GM12873 (cell line): ENCODE measurements around the gene SORBS1.

Source experiments
- TF ChIP-seq, protein P1 (sequence below): IDR thresholded peaks from 2 replicates; pipeline ENCODE4 v1.5.1; 2012; ENCODE audit warnings: low read depth, mild to moderate bottlenecking, moderate library complexity, low read length, control low read depth; ENCODE audit not compliant: insufficient read depth; ENCODE audit errors: missing control alignments

The SORBS1 gene

DNA sequence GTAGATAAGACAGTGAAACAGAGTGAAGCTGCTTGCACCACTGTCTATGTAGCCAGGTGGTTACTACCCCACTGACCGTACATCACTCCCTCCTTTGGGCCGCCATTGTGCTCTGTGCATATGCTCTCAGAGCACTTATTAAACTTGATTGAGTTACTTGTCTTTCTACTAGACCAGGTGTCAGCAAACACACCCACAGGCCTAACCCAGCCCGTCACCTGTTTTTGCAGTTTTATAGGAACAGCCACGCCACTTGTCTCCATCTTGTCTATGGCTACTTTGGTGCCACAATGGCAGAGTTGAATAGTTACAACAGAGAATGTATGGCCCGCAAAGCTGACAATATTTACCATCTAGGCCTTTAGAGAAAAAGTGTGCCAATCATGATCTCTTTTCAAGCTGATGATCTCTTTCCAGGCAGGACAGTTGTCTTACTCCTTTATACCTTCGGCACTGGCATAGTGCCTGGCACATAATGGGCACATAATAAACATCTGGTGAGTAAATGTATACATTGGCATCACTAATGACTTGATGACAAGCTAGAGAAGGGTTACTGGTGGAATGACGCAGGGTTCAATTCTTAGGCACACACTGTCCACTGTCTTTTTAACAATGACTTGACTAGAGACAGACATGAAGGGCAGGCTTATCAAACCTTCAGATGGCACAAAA, 36.7 kb downstream of the SORBS1 start:
- TF ChIP-seq, protein P1, sequence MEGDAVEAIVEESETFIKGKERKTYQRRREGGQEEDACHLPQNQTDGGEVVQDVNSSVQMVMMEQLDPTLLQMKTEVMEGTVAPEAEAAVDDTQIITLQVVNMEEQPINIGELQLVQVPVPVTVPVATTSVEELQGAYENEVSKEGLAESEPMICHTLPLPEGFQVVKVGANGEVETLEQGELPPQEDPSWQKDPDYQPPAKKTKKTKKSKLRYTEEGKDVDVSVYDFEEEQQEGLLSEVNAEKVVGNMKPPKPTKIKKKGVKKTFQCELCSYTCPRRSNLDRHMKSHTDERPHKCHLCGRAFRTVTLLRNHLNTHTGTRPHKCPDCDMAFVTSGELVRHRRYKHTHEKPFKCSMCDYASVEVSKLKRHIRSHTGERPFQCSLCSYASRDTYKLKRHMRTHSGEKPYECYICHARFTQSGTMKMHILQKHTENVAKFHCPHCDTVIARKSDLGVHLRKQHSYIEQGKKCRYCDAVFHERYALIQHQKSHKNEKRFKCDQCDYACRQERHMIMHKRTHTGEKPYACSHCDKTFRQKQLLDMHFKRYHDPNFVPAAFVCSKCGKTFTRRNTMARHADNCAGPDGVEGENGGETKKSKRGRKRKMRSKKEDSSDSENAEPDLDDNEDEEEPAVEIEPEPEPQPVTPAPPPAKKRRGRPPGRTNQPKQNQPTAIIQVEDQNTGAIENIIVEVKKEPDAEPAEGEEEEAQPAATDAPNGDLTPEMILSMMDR, result no peak

DNA sequence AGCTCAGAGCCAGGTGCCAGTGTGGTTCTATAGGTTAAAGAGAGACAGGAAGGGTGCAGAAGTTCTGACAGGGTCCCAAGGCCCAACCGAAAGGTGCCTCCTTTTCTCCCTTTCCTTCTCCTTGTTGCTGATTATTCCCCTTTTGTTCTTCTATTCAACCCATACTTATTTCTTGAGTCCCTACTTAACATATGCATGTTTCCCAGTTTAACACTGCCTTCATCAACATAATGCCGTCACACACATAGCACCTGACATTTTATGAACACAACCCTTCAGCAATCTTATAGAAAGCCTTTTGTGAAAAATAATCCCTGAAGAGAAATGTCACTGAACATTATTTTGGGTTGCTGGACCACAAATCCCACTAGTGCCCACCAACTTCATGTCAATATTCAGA, 39.1 kb downstream of the SORBS1 start:
- TF ChIP-seq, protein P1, result no peak

DNA sequence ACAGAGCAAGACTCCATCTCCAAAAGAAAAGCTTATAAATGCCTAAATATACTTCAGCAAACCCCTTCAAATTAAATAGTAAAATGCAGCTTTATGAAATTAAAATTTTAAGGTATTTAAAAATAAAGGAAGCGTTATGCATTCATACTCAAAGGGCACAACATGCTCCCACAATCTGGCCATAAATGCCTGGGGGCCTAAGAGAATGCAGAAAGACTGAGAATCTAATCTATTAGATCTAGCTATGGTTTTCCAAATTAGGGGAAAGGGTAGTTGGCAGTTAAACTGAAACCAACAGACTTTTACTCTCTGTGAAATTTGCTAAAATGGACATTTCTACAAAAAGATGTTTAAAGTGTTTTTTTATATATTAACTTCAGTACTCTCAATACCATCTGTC, 40.6 kb downstream of the SORBS1 start:
- TF ChIP-seq, protein P1, result no peak

DNA sequence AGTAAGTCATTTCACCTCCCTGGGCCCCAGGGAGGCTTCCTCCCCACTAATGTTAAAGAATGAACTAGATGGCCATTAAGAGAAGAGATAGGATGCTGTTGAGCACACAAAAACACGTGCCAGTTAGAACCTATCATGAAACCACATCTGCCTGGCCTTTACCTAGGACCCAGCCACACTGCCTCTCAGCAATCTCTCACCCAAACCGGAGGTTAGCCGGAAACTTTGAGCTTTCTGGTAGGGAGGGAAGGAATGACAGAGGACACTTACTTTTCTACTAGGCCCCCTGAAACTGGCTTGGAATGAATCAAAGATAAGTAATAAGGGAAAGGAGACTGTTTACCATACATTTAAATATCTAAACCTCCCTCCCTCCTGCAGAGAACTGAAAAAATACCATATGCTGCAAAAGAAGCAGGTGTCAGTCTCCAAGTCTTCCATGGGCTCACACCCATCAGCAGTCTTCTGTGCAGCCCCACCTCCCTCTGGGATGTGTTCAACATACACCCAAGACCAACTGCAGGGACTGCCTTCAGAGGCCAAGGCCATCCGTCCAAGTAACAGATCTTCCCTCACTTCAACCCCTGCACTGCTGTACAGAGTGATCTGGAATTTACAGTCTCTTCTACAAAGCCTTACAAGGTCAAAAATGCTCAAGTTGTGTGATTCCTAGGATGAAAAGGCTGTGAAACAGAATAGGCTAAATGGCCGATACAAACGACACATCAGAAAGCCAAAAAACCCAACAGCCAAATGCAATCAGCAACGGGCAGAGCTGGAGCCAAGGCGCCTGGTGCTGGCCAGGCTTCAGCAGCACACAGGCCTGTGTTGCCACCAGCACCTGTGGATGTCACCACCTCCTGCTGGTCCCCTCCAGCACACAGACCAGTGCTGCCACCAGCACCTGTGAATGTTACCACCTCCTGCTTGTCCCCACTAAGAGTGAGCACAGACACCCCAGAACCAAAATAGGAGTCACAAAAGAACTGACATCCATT, 42.4 kb downstream of the SORBS1 start:
- TF ChIP-seq, protein P1, result no peak

- TF ChIP-seq, protein P1, result no peak
Observed at GRCh38 chr10:95517536-95518454, 43.4 kb downstream of the SORBS1 start.

GRCh38 chr10:95516774-95517373, 44.3 kb downstream of the SORBS1 start:
- TF ChIP-seq, protein P1, result no peak
